K562 (cell line): ENCODE measurements around the gene DCDC2. TPM values are rescaled to one million over a fixed set of nuclear protein-coding genes. Genes with fewer than 3 reads are reported as not detected.

ENCODE experiments used
- ARID3B ChIP-seq: fragments of 250-450 bp; sonication (Bioruptor Pico); IDR thresholded peaks from 2 replicates; pipeline ENCODE4 v1.4.0; 2020; ENCODE audit warnings: borderline replicate concordance
- BHLHE40 ChIP-seq: IDR thresholded peaks from 2 replicates; pipeline ENCODE4 v1.6.1; 2011; ENCODE audit warnings: low read length, improper control_type of control experiment
- CBFA2T3 ChIP-seq: fragments of 450-650 bp; IDR thresholded peaks from 2 replicates; pipeline ENCODE4 v1.6.1; 2017
- E2F5 ChIP-seq: sonication (generic); formaldehyde crosslinking; IDR thresholded peaks from 2 replicates; pipeline ENCODE4 v1.8.0; 2022; ENCODE audit warnings: mild to moderate bottlenecking, missing genetic modification reagents
- FOXK2 ChIP-seq, 2 experiments: fragments of 450-650 bp; IDR thresholded peaks in 1 of 2; conservative IDR thresholded peaks in 1 of 2; 2 replicates each; pipeline ENCODE4 v1.6.1; 2016; ENCODE audit warnings: low read depth in 2 of 2, mild to moderate bottlenecking in 1 of 2
- HMG20A ChIP-seq: fragments of 450-650 bp; formaldehyde crosslinking; conservative IDR thresholded peaks from 2 replicates; pipeline ENCODE4 v1.4.0; 2020; ENCODE audit warnings: mild to moderate bottlenecking, mixed read lengths
- ID3 ChIP-seq, 2 experiments: fragments of 250-450 bp in 1 of 2; fragments of 450-650 bp in 1 of 2; sonication (Bioruptor Pico) in 1 of 2; IDR thresholded peaks; 2 replicates each; pipeline versions ENCODE4 v1.6.1 to v1.8.0; 2016 to 2021; ENCODE audit warnings: mild to moderate bottlenecking in 2 of 2, moderate library complexity in 2 of 2, missing compliant biosample characterization in 1 of 2, missing genetic modification characterization in 1 of 2
- LARP7 ChIP-seq: fragments of 450-650 bp; IDR thresholded peaks from 2 replicates; pipeline ENCODE4 v1.6.1; 2016
- MAFG ChIP-seq: fragments of 450-650 bp; conservative IDR thresholded peaks from 2 replicates; pipeline ENCODE4 v1.6.1; 2016; ENCODE audit warnings: missing genetic modification characterization, missing compliant biosample characterization
- NFE2 ChIP-seq: IDR thresholded peaks from 2 replicates; pipeline ENCODE4 v1.6.1; 2014; ENCODE audit warnings: antibody characterized with exemption, low read depth
- NFRKB ChIP-seq: fragments of 450-650 bp; IDR thresholded peaks from 2 replicates; pipeline ENCODE4 v1.6.1; 2016; ENCODE audit warnings: low read depth
- NRF1 ChIP-seq, 2 experiments: fragments of 450-650 bp; IDR thresholded peaks in 1 of 2; conservative IDR thresholded peaks in 1 of 2; 2 replicates each; pipeline ENCODE4 v1.6.1; 2014; ENCODE audit warnings: mild to moderate bottlenecking in 2 of 2
- POLR2AphosphoS5 ChIP-seq: IDR thresholded peaks from 2 replicates; pipeline ENCODE4 v1.6.1; 2011; ENCODE audit warnings: mild to moderate bottlenecking, low read depth, low read length, moderate library complexity; ENCODE audit not compliant: control insufficient read depth, insufficient read depth
- RAD51 ChIP-seq: fragments of 450-650 bp; IDR thresholded peaks from 2 replicates; pipeline ENCODE4 v1.7.1; 2016; ENCODE audit warnings: low read depth, mild to moderate bottlenecking, borderline replicate concordance
- RBM22 ChIP-seq: fragments of 200-400 bp; formaldehyde crosslinking; IDR thresholded peaks from 2 replicates; pipeline ENCODE4 v1.6.1; 2018; ENCODE audit warnings: low read length, low read depth; ENCODE audit not compliant: poor library complexity, severe bottlenecking
- RFX5 ChIP-seq: IDR thresholded peaks from 2 replicates; pipeline ENCODE4 v1.6.1; 2011; ENCODE audit warnings: low read depth, mild to moderate bottlenecking, improper control_type of control experiment, low read length
- RFX7 ChIP-seq: fragments of 250-450 bp; sonication (Bioruptor Pico); IDR thresholded peaks from 2 replicates; pipeline ENCODE4 v1.5.1; 2021; ENCODE audit warnings: mild to moderate bottlenecking
- STAT5A ChIP-seq: IDR thresholded peaks from 2 replicates; pipeline ENCODE4 v1.6.1; 2012; ENCODE audit warnings: low read length, inconsistent platforms, borderline replicate concordance
- TGIF2 ChIP-seq: sonication (generic); formaldehyde crosslinking; IDR thresholded peaks from 2 replicates; pipeline ENCODE4 v1.8.1; 2022; ENCODE audit warnings: mild to moderate bottlenecking, missing genetic modification reagents, moderate library complexity
- ZBTB1 ChIP-seq: sonication (generic); formaldehyde crosslinking; IDR thresholded peaks from 2 replicates; pipeline ENCODE4 v1.8.1; 2023; ENCODE audit warnings: missing genetic modification reagents, low read depth, mild to moderate bottlenecking, borderline replicate concordance
- ZBTB17 ChIP-seq: fragments of 450-650 bp; formaldehyde crosslinking; IDR thresholded peaks from 2 replicates; pipeline ENCODE4 v1.4.0; 2020; ENCODE audit warnings: mild to moderate bottlenecking
- ZBTB7A ChIP-seq: IDR thresholded peaks from 2 replicates; pipeline ENCODE4 v1.6.1; 2011; ENCODE audit warnings: low read depth, mild to moderate bottlenecking, low read length, moderate library complexity, borderline replicate concordance; ENCODE audit not compliant: control insufficient read depth
- ZNF224 ChIP-seq: sonication (generic); formaldehyde crosslinking; IDR thresholded peaks from 2 replicates; pipeline ENCODE4 v1.8.0; 2022; ENCODE audit warnings: mild to moderate bottlenecking, missing genetic modification reagents
- ZNF24 ChIP-seq: fragments of 450-650 bp; IDR thresholded peaks from 2 replicates; pipeline ENCODE4 v1.6.1; 2016
- ZNF282 ChIP-seq: sonication (generic); formaldehyde crosslinking; IDR thresholded peaks from 2 replicates; pipeline ENCODE4 v1.8.1; 2023; ENCODE audit warnings: missing genetic modification reagents
- ZNF586 ChIP-seq: fragments of 450-650 bp; formaldehyde crosslinking; conservative IDR thresholded peaks from 2 replicates; pipeline ENCODE4 v1.4.0; 2020; ENCODE audit warnings: mild to moderate bottlenecking, moderate library complexity
- ZNF707 ChIP-seq: fragments of 250-450 bp; sonication (Bioruptor Pico); conservative IDR thresholded peaks from 2 replicates; pipeline ENCODE4 v1.8.0; 2022; ENCODE audit warnings: inconsistent platforms, mild to moderate bottlenecking, moderate library complexity
- polyA plus RNA-seq, 8 experiments: library from polyadenylated mRNA; depleted of rRNA in 4 of 8; stranded (reverse) in 5 of 8; unstranded in 3 of 8; fragments of >200 nt; fragmentation: Nextera tagmentation in 2 of 8; fragmentation: Illumina TruSeq in 1 of 8; extraction: Ambion mirVana in 2 of 8; extraction: Trizol in 1 of 8; gene quantifications; 2 replicates each; pipeline versions ENCODE4 v1.2.1 to v1.2.3, GENCODE V29; 2011 to 2014; ENCODE audit warnings: inconsistent platforms in 1 of 8, missing spikeins in 1 of 8
- total RNA-seq, 7 experiments: library from RNA; depleted of rRNA in 6 of 7; stranded (reverse); fragments of >200 nt in 6 of 7; fragmentation: Illumina TruSeq in 2 of 7; extraction: Trizol in 2 of 7; gene quantifications; 2 replicates each; pipeline versions ENCODE4 v1.2.1 to v1.2.3, GENCODE V29; 2011 to 2021; ENCODE audit warnings: low replicate concordance in 1 of 7

The DCDC2 gene
- total and polyA plus RNA-seq, 9 of the 15 experiments (the other 6 are each of a cell fraction or from before 2014, with no cell fraction given): 0.04 TPM; not detected in 8

GRCh38 chr6:24359640-24360454 is 2.0 kb upstream of the DCDC2 start (continued):
- TF ChIP-seq ZNF282 (CRISPR knock-in tag): no peak
- no peak for TF ChIP-seq RFX5
- TF ChIP-seq MAFG (tag): no peak
- no peak for TF ChIP-seq RBM22
- TF ChIP-seq TGIF2 (CRISPR knock-in tag): no peak
- TF ChIP-seq ZNF586 (CRISPR knock-in tag): no peak
- no peak for TF ChIP-seq ARID3B (CRISPR knock-in tag)
- TF ChIP-seq E2F5 (CRISPR knock-in tag): no peak
- TF ChIP-seq ZBTB17 (CRISPR knock-in tag): no peak
- TF ChIP-seq POLR2AphosphoS5: no peak
- no peak for TF ChIP-seq LARP7
- peak; percentile 85 for TF ChIP-seq ZNF24
- no peak for TF ChIP-seq STAT5A
- 0 out of 2 replicates have a peak, but pooled peaks have one; percentile 23 for TF ChIP-seq ZBTB1 (CRISPR knock-in tag)
- no peak for TF ChIP-seq ZNF707 (CRISPR knock-in tag)
- no peak for TF ChIP-seq HMG20A
- TF ChIP-seq CBFA2T3: no peak
- no peak for TF ChIP-seq RFX7 (CRISPR knock-in tag)
- no peak for TF ChIP-seq NFRKB
- no peak for TF ChIP-seq FOXK2 (conservative IDR thresholded peaks at IDR 0.05 in 1 of 2, IDR thresholded peaks at IDR 0.05 in 1 of 2; ENCODE audit: low read depth in 2 of 2)
- no peak for TF ChIP-seq ID3 (CRISPR knock-in tag; IDR thresholded peaks at IDR 0.05)
- no peak for TF ChIP-seq ID3 (tag; IDR thresholded peaks at IDR 0.05)
- no peak for TF ChIP-seq RAD51
- TF ChIP-seq ZBTB7A: peak; percentile 71
- peak; percentile 75 for TF ChIP-seq BHLHE40
- no peak for TF ChIP-seq ZNF224 (CRISPR knock-in tag)
- TF ChIP-seq NRF1 (conservative IDR thresholded peaks at IDR 0.05 in 1 of 2, IDR thresholded peaks at IDR 0.05 in 1 of 2): peak; percentile 40 to 42; a peak in 2 of 4 replicates
- no peak for TF ChIP-seq NFE2
